ENCODE measurements around the gene SCN3A. TPM values are rescaled to one million over a fixed set of nuclear protein-coding genes. Genes with fewer than 3 reads are reported as not detected.

The SCN3A gene
- polyA plus RNA-seq, 1 donor (not counting 4 experiments of a cell fraction or from before 2014, with no cell fraction given): 0.01 TPM

DNA sequence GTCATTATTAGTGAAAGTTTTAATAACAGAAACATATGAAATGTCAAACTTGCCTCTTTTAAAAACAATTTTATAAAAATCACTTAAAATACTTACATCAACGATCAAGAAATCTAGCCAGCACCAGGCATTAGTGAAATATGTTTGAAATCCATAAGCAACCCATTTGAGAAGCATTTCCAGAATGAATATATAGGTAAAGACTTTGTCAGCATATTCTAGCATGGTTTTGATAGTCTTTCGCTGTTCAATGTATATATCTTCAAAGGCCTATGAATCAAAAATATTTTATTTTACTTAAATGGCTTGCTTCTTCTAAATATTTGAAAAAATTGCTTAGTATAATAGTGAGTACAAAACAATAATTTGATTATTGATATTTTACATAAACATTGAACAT, 91.1 kb downstream of the SCN3A start:
- dilution Hi-C loops (cut with MboI; ENCODE audit: extremely low pct_ligation_motif_present, low sequenced_read_pairs): no loop called here
- Histone ChIP-seq H3K4me2 (ENCODE audit: control insufficient read depth, extremely low read depth, insufficient read depth, low read depth, low read length) (no peak overlapping the region), H4K20me1 (ENCODE audit: control insufficient read depth, extremely low read depth, insufficient read depth, low read length) (no peaks in the 10 kb centered on the region), H3K36me3 (ENCODE audit: control insufficient read depth in 2 of 2, extremely low read depth in 1 of 2, insufficient read depth in 2 of 2, low read length in 2 of 2) (no peaks in the 10 kb centered on the region), H3K79me2 (ENCODE audit: control insufficient read depth, insufficient read depth, low read length) (no peaks in the 10 kb centered on the region), H2AFZ (ENCODE audit: control insufficient read depth, low read length) (no peak overlapping the region), H3K27me3 (ENCODE audit: control insufficient read depth, extremely low read depth, insufficient read depth, low read length) (no peaks in the 10 kb centered on the region), H3K9me3 (ENCODE audit: control insufficient read depth, low read depth, low read length) (no peaks in the 10 kb centered on the region), H3K9me1 (ENCODE audit: control insufficient read depth, extremely low read depth, insufficient read depth, low read length) (no peaks in the 10 kb centered on the region), H3K9ac (ENCODE audit: control insufficient read depth, extremely low read depth, insufficient read depth, low read length) (no peak overlapping the region), H3K4me1 (ENCODE audit: control insufficient read depth, extremely low read depth, insufficient read depth, low read length) (peaks cover 3% of the 10 kb centered on the region), H3K27ac (ENCODE audit: control insufficient read depth, insufficient read depth, low read length) (no peak overlapping the region), H3K4me3 (ENCODE audit: control insufficient read depth in 2 of 3, extremely low read depth in 1 of 3, insufficient read depth in 2 of 3, low read depth in 1 of 3, low read length in 3 of 3) (no peak overlapping the region)
- DNase-seq (ENCODE audit: low read depth, low spot score) (no peak), FAIRE-seq (no peak)
- TF ChIP-seq, protein P1, sequence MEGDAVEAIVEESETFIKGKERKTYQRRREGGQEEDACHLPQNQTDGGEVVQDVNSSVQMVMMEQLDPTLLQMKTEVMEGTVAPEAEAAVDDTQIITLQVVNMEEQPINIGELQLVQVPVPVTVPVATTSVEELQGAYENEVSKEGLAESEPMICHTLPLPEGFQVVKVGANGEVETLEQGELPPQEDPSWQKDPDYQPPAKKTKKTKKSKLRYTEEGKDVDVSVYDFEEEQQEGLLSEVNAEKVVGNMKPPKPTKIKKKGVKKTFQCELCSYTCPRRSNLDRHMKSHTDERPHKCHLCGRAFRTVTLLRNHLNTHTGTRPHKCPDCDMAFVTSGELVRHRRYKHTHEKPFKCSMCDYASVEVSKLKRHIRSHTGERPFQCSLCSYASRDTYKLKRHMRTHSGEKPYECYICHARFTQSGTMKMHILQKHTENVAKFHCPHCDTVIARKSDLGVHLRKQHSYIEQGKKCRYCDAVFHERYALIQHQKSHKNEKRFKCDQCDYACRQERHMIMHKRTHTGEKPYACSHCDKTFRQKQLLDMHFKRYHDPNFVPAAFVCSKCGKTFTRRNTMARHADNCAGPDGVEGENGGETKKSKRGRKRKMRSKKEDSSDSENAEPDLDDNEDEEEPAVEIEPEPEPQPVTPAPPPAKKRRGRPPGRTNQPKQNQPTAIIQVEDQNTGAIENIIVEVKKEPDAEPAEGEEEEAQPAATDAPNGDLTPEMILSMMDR (optimal IDR thresholded peaks at IDR 0.05 in 1 of 3, IDR thresholded peaks at IDR 0.05 in 1 of 3, conservative IDR thresholded peaks at IDR 0.05 in 1 of 3; ENCODE audit: extremely low read depth in 1 of 3, insufficient read depth in 2 of 3, low read length in 3 of 3): no peak
- TF ChIP-seq EZH2 (IDR thresholded peaks at IDR 0.05; ENCODE audit: low read length): no peak

DNA sequence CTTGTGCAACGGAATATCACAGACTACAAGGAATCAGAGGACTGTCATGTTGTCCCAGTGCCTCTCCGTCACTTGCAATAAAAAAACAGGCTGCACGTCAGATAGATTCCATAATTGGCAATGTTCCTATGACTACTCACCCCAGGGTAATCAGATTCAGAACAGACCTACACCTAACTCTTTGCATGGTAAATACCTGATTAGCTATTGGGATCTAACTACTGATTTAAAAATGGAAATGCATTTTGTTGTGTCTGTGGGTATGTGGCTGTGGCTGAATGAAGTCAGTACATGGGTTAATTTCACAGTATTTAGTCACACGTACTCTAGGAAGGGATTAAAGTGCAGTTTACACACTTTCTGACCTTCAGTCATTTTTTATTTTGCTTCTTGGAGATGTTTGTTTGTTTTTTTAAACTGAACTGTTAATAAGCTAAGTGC, 91.7 kb downstream of the SCN3A start:
- TF ChIP-seq EZH2 (IDR thresholded peaks at IDR 0.05; ENCODE audit: low read length): no peak
- TF ChIP-seq, protein P1 (optimal IDR thresholded peaks at IDR 0.05 in 1 of 3, IDR thresholded peaks at IDR 0.05 in 1 of 3, conservative IDR thresholded peaks at IDR 0.05 in 1 of 3; ENCODE audit: extremely low read depth in 1 of 3, insufficient read depth in 2 of 3, low read length in 3 of 3): no peak
- DNase-seq (ENCODE audit: low read depth, low spot score) (no peak), FAIRE-seq (no peak)
- Histone ChIP-seq H4K20me1 (ENCODE audit: control insufficient read depth, extremely low read depth, insufficient read depth, low read length) (no peaks in the 10 kb centered on the region), H3K79me2 (ENCODE audit: control insufficient read depth, insufficient read depth, low read length) (no peaks in the 10 kb centered on the region), H3K36me3 (ENCODE audit: control insufficient read depth in 2 of 2, extremely low read depth in 1 of 2, insufficient read depth in 2 of 2, low read length in 2 of 2) (no peaks in the 10 kb centered on the region), H3K9me1 (ENCODE audit: control insufficient read depth, extremely low read depth, insufficient read depth, low read length) (no peaks in the 10 kb centered on the region), H3K27ac (ENCODE audit: control insufficient read depth, insufficient read depth, low read length) (no peak overlapping the region), H3K4me1 (ENCODE audit: control insufficient read depth, extremely low read depth, insufficient read depth, low read length) (peaks cover 3% of the 10 kb centered on the region), H3K4me3 (ENCODE audit: control insufficient read depth in 2 of 3, extremely low read depth in 1 of 3, insufficient read depth in 2 of 3, low read depth in 1 of 3, low read length in 3 of 3) (no peak overlapping the region), H3K9ac (ENCODE audit: control insufficient read depth, extremely low read depth, insufficient read depth, low read length) (no peak overlapping the region), H3K9me3 (ENCODE audit: control insufficient read depth, low read depth, low read length) (no peaks in the 10 kb centered on the region), H3K27me3 (ENCODE audit: control insufficient read depth, extremely low read depth, insufficient read depth, low read length) (no peaks in the 10 kb centered on the region), H2AFZ (ENCODE audit: control insufficient read depth, low read length) (no peak overlapping the region), H3K4me2 (ENCODE audit: control insufficient read depth, extremely low read depth, insufficient read depth, low read depth, low read length) (no peak overlapping the region)
- dilution Hi-C loops (cut with MboI; ENCODE audit: extremely low pct_ligation_motif_present, low sequenced_read_pairs): no loop called here
